Tibial nerve (tissue), 4 donors: Measurements from ENCODE around the gene FGGY. TPM values are rescaled to one million over a fixed set of nuclear protein-coding genes. Genes with fewer than 3 reads are reported as not detected.
"Not testable (repeated sequence)": the region's sequence is repeated elsewhere in the genome, so short reads cannot be mapped to it uniquely, and the experiment has no call there.

Experiments
- DNase-seq, 2 donors: peaks; one replicate each; pipeline ENCODE4 v3.0.0-alpha.2; 2019; ENCODE audit warnings: low spot score in 2 of 2
- H3K27ac ChIP-seq, 4 donors: fragments of 200-600 bp; sonication (generic) in 3 of 4; one replicate each; pipeline ENCODE4 v1.5.1; 2017 to 2019; ENCODE audit warnings: mild to moderate bottlenecking in 1 of 4
- H3K27me3 ChIP-seq, 2 donors: fragments of 200-600 bp; sonication (generic) in 1 of 2; one replicate each; pipeline versions ENCODE4 v1.5.1 to v1.6.0; 2017 to 2019
- H3K36me3 ChIP-seq, 3 donors: fragments of 200-600 bp; sonication (generic); one replicate each; pipeline ENCODE4 v1.5.1; 2018 to 2019
- H3K4me1 ChIP-seq, 4 donors: fragments of 200-600 bp; sonication (generic) in 3 of 4; one replicate each; pipeline ENCODE4 v1.5.1; 2017 to 2019
- H3K4me3 ChIP-seq, 4 donors: fragments of 200-600 bp; sonication (generic) in 3 of 4; one replicate each; pipeline ENCODE4 v1.5.1; 2017 to 2019; ENCODE audit warnings: mild to moderate bottlenecking in 1 of 4, moderate library complexity in 1 of 4
- H3K9me3 ChIP-seq, 4 donors: fragments of 200-600 bp; sonication (generic) in 3 of 4; one replicate each; pipeline ENCODE4 v1.5.1; 2017 to 2019
- CTCF ChIP-seq, 5 experiments: fragments of 200-600 bp in 3 of 5; fragments of 450-650 bp in 2 of 5; sonication (generic) in 3 of 5; IDR thresholded peaks; one replicate each; pipeline ENCODE4 v1.5.1; 2016 to 2019; ENCODE audit warnings: antibody characterized with exemption in 5 of 5, mild to moderate bottlenecking in 3 of 5, moderate library complexity in 2 of 5
- EP300 ChIP-seq, 2 donors: sonication (generic); formaldehyde crosslinking; IDR thresholded peaks; one replicate each; pipeline ENCODE4 v1.6.1; 2017; ENCODE audit warnings: antibody characterized with exemption in 2 of 2, mild to moderate bottlenecking in 1 of 2
- POLR2A ChIP-seq, 2 donors: fragments of 450-650 bp; IDR thresholded peaks; one replicate each; pipeline ENCODE4 v1.6.1; 2017; ENCODE audit warnings: antibody characterized with exemption in 2 of 2, mild to moderate bottlenecking in 2 of 2, moderate library complexity in 2 of 2
- WGBS, 2 donors: methylation state at CpG; one replicate each; pipeline ENCODE4 v1.1.5; 2018; 5-methylcytosine and 5-hydroxymethylcytosine counted together
- total RNA-seq, 4 donors: library from RNA; depleted of rRNA; stranded (reverse); fragments of >200 nt; gene quantifications; one replicate each; pipeline ENCODE4 v1.1.0, GENCODE V29; 2016

Gene FGGY
- total RNA-seq, 4 donors from 2014 or later: 27.0 to 40.6 (median 32.9) TPM

GRCh38 chr1:59704716-59705115 is 407.8 kb downstream of the FGGY start:
- Histone ChIP-seq H3K27ac (peak overlapping the region in 3 of 4 donors; percentile 63 to 95 (median 83)), H3K36me3 (no peaks in the 10 kb centered on the region), H3K9me3 (no peaks in the 10 kb centered on the region), H3K4me1 (peaks cover 9 to 65% (median 50%) of the 10 kb centered on the region in 4 donors), H3K4me3 (no peak overlapping the region), H3K27me3 (no peaks in the 10 kb centered on the region)
- TF ChIP-seq EP300 (IDR thresholded peaks at IDR 0.05) (peak in 1 of 2 donors; percentile 44), CTCF (IDR thresholded peaks at IDR 0.05) (no peak), POLR2A (IDR thresholded peaks at IDR 0.05) (no peak)
- 32 to 35% methylated on average over 2 of the region's 2 CpGs for WGBS, 2 donors
- DNase-seq: no peak

- WGBS, 2 donors: 53 to 54% methylated on average over 5 of the region's 5 CpGs
- TF ChIP-seq POLR2A (IDR thresholded peaks at IDR 0.05): no peak
- no peak for TF ChIP-seq CTCF (IDR thresholded peaks at IDR 0.05)
- TF ChIP-seq EP300 (IDR thresholded peaks at IDR 0.05): no peak
- no peaks in the 10 kb centered on the region for H3K27me3 ChIP-seq
- no peaks in the 10 kb centered on the region for H3K9me3 ChIP-seq
- peaks cover 9 to 64% (median 50%) of the 10 kb centered on the region in 4 donors for H3K4me1 ChIP-seq
- H3K4me3 ChIP-seq: no peak overlapping the region
- DNase-seq: no peak
- peak overlapping the region in 3 of 4 donors; percentile 63 to 95 (median 83) for H3K27ac ChIP-seq
- H3K36me3 ChIP-seq: no peaks in the 10 kb centered on the region
These were observed 408.8 kb downstream of the FGGY start for GRCh38 chr1:59705466-59706302.

- Histone ChIP-seq H3K4me3 (no peak overlapping the region), H3K27ac (peak overlapping the region in 3 of 4 donors; percentile 63 to 95 (median 83)), H3K27me3 (no peaks in the 10 kb centered on the region), H3K9me3 (no peaks in the 10 kb centered on the region), H3K4me1 (peaks cover 9 to 64% (median 50%) of the 10 kb centered on the region in 4 donors), H3K36me3 (no peaks in the 10 kb centered on the region)
- no peak for TF ChIP-seq CTCF (IDR thresholded peaks at IDR 0.05)
- no peak for TF ChIP-seq POLR2A (IDR thresholded peaks at IDR 0.05)
- TF ChIP-seq EP300 (IDR thresholded peaks at IDR 0.05): no peak
- DNase-seq: no peak
These were observed 409.4 kb downstream of the FGGY start for GRCh38 chr1:59706303-59706599.

GRCh38 chr1:59707178-59707791 is 410.4 kb downstream of the FGGY start:
- TF ChIP-seq EP300 (IDR thresholded peaks at IDR 0.05) (peak; percentile 24 to 93), CTCF (IDR thresholded peaks at IDR 0.05) (no peak), POLR2A (IDR thresholded peaks at IDR 0.05) (no peak)
- 21 to 29% methylated on average over 7 of the region's 7 CpGs for WGBS, 2 donors
- Histone ChIP-seq H3K4me3 (no peak overlapping the region), H3K27ac (peak overlapping the region; percentile 38 to 95 (median 73)), H3K36me3 (no peaks in the 10 kb centered on the region), H3K9me3 (no peaks in the 10 kb centered on the region), H3K27me3 (no peaks in the 10 kb centered on the region), H3K4me1 (peaks cover 9 to 64% (median 49%) of the 10 kb centered on the region in 4 donors)
- peak in 1 of 2 donors; percentile 58 for DNase-seq

GRCh38 chr1:59709333-59709732 is 412.4 kb downstream of the FGGY start:
- Histone ChIP-seq H3K9me3 (no peaks in the 10 kb centered on the region), H3K27me3 (no peaks in the 10 kb centered on the region), H3K4me1 (peaks cover 9 to 50% (median 34%) of the 10 kb centered on the region in 4 donors), H3K36me3 (no peaks in the 10 kb centered on the region), H3K4me3 (no peak overlapping the region), H3K27ac (peak overlapping the region in 2 of 4 donors; percentile 8 to 29)
- TF ChIP-seq POLR2A (IDR thresholded peaks at IDR 0.05) (no peak), CTCF (IDR thresholded peaks at IDR 0.05) (no peak)
- DNase-seq: no peak
- WGBS, 2 donors: 90 to 92% methylated on average over 3 of the region's 3 CpGs

GRCh38 chr1:59710920-59711319 is 414.0 kb downstream of the FGGY start:
- H3K27ac ChIP-seq, H3K36me3 ChIP-seq, H3K4me3 ChIP-seq, H3K27me3 ChIP-seq, H3K9me3 ChIP-seq, DNase-seq: not testable (repeated sequence)
- 99 to 100% methylated on average over 2 of the region's 2 CpGs for WGBS, 2 donors
- peaks cover 8 to 50% (median 25%) of the 10 kb centered on the region in 4 donors for H3K4me1 ChIP-seq
